Ovary (tissue), 9 donors: ENCODE results near the gene SRP68. TPM values are rescaled to one million over a fixed set of nuclear protein-coding genes. Genes with fewer than 3 reads are reported as not detected.

Experiments
- DNase-seq, 5 donors: peaks; one replicate each; pipeline ENCODE4 v3.0.0-alpha.2; 2019 to 2020
- H3K27ac ChIP-seq, 2 donors: fragments of 200-600 bp; one replicate each; pipeline versions ENCODE4 v1.5.1 to v1.8.0; 2019 to 2022
- H3K27me3 ChIP-seq: fragments of 200-600 bp; one replicate; pipeline ENCODE4 v1.8.0; 2022
- H3K36me3 ChIP-seq: fragments of 200-600 bp; sonication (generic); one replicate; pipeline ENCODE4 v1.5.1; 2019
- H3K4me1 ChIP-seq: one replicate; pipeline ENCODE4 v1.8.1; 2013; ENCODE audit warnings: mild to moderate bottlenecking, moderate library complexity; ENCODE audit not compliant: insufficient read depth
- H3K4me3 ChIP-seq: fragments of 200-600 bp; sonication (generic); one replicate; pipeline ENCODE4 v1.5.1; 2017
- H3K9me3 ChIP-seq, 2 donors: fragments of 200-600 bp in 1 of 2; sonication (generic) in 1 of 2; one replicate each; pipeline versions ENCODE4 v1.5.1 to v1.8.1; 2013 to 2019; ENCODE audit warnings: mild to moderate bottlenecking in 1 of 2, moderate library complexity in 1 of 2
- CTCF ChIP-seq, 3 donors: fragments of 450-650 bp in 2 of 3; fragments of 200-600 bp in 1 of 3; IDR thresholded peaks; one replicate each; pipeline versions ENCODE4 v1.5.1 to v1.8.0; 2016 to 2022; ENCODE audit warnings: antibody characterized with exemption in 3 of 3, mild to moderate bottlenecking in 1 of 3
- EP300 ChIP-seq: sonication (generic); formaldehyde crosslinking; IDR thresholded peaks from one replicate; pipeline ENCODE4 v1.6.1; 2017; ENCODE audit warnings: antibody characterized with exemption
- POLR2A ChIP-seq: fragments of 450-650 bp; IDR thresholded peaks from one replicate; pipeline ENCODE4 v1.6.1; 2017; ENCODE audit warnings: antibody characterized with exemption, mild to moderate bottlenecking, moderate library complexity
- WGBS, 3 donors: extraction: QIAGEN DNeasy Blood & Tissue Kit in 1 of 3; methylation state at CpG; one replicate each; pipeline versions ENCODE4 v1.1.5 to v1.1.7; 2013 to 2017; 5-methylcytosine and 5-hydroxymethylcytosine counted together
- intact Hi-C, 4 donors: fragments of 100-400 bp; cut with DNase I; formaldehyde crosslinking; loops; one replicate each; pipeline versions ENCODE4 v1.11.0 to v1.15.1; 2022 to 2023
- polyA plus RNA-seq, 2 donors: library from polyadenylated mRNA; stranded (reverse); fragments of 200-250 nt in 1 of 2; fragments of 350-450 nt in 1 of 2; fragmentation: Illumina TruSeq in 1 of 2; extraction: RNeasy Lipid Tissue Mini Kit (QIAGEN cat#74804) in 1 of 2; gene quantifications; one replicate each; pipeline ENCODE4 v1.2.3, GENCODE V29; 2013 to 2014
- total RNA-seq, 7 donors: library from RNA; depleted of rRNA in 2 of 7; stranded (reverse); fragments of >200 nt in 2 of 7; fragmentation: NEBNext Ultra II Directional in 3 of 7; extraction: Animal tissue kit (Norgen Biotek cat#: 25700) in 3 of 7; gene quantifications; one replicate each; pipeline versions ENCODE4 v1.1.0 to v1.2.4, GENCODE V29; 2016 to 2023
- donor health status: DM: no; HTN: no; CAD: no; lungs with moderate emphysema.
- donor health status: DM: no; HTN: no; CAD: no.
- donor health status: Bipolar disorder and iron deficiency.
- donor health status: DM: yes; HTN: yes; CAD: no.
- donor health status: DM: no; HTN: no; CAD: no.
- donor health status: DM: yes; HTN: yes; CAD: no.

Gene SRP68
- total and polyA plus RNA-seq, 9 donors = 33.0 to 101 (median 70.9) TPM

- 28 to 36% (median 33%) methylated on average over 13 of the region's 13 CpGs for WGBS, 3 donors
- intact Hi-C loops = no loop called here
- H3K36me3 ChIP-seq = no peaks in the 10 kb centered on the region
- TF ChIP-seq CTCF (IDR thresholded peaks at IDR 0.05) = no peak
- TF ChIP-seq EP300 = no peak
- TF ChIP-seq POLR2A = no peak
- H3K4me3 ChIP-seq = no peak overlapping the region
- no peaks in the 10 kb centered on the region for H3K27me3 ChIP-seq
- no peak for DNase-seq
- H3K9me3 ChIP-seq = no peaks in the 10 kb centered on the region
- H3K27ac ChIP-seq = peak overlapping the region in 1 of 2 donors; percentile 27
- H3K4me1 ChIP-seq = peaks cover 12% of the 10 kb centered on the region
These were observed 37.6 kb downstream of the SRP68 start for GRCh38 chr17:76034428-76035350.

GRCh38 chr17:76033139-76033538 is 39.2 kb downstream of the SRP68 start:
- Histone ChIP-seq H3K4me1 (peaks cover 12% of the 10 kb centered on the region), H3K9me3 (no peaks in the 10 kb centered on the region), H3K27ac (no peak overlapping the region), H3K4me3 (no peak overlapping the region), H3K36me3 (no peaks in the 10 kb centered on the region), H3K27me3 (no peaks in the 10 kb centered on the region)
- no peak for DNase-seq
- 93 to 96% (median 96%) methylated on average over 6 of the region's 6 CpGs for WGBS, 3 donors
- intact Hi-C loops = no loop called here
- no peak for TF ChIP-seq POLR2A
- TF ChIP-seq EP300 = no peak
- no peak for TF ChIP-seq CTCF (IDR thresholded peaks at IDR 0.05)

GRCh38 chr17:76032780-76033108 is 39.6 kb downstream of the SRP68 start:
- peaks cover 12% of the 10 kb centered on the region for H3K4me1 ChIP-seq
- no peak overlapping the region for H3K27ac ChIP-seq
- intact Hi-C loops = no loop called here
- WGBS, 3 donors = 90 to 94% (median 92%) methylated on average over 5 of the region's 5 CpGs
- H3K9me3 ChIP-seq = no peaks in the 10 kb centered on the region
- TF ChIP-seq POLR2A = no peak
- no peak for TF ChIP-seq CTCF (IDR thresholded peaks at IDR 0.05)
- TF ChIP-seq EP300 = no peak
- H3K36me3 ChIP-seq = no peaks in the 10 kb centered on the region
- no peak overlapping the region for H3K4me3 ChIP-seq
- DNase-seq = no peak
- no peaks in the 10 kb centered on the region for H3K27me3 ChIP-seq

- H3K27me3 ChIP-seq = no peaks in the 10 kb centered on the region
- TF ChIP-seq CTCF (IDR thresholded peaks at IDR 0.05) (no peak), EP300 (no peak), POLR2A (no peak)
- intact Hi-C loops = no loop called here
- WGBS, 3 donors = 90 to 91% (median 91%) methylated on average over 20 of the region's 20 CpGs
- H3K36me3 ChIP-seq = no peaks in the 10 kb centered on the region
- no peaks in the 10 kb centered on the region for H3K9me3 ChIP-seq
- no peak for DNase-seq
- H3K4me3 ChIP-seq = no peak overlapping the region
- H3K4me1 ChIP-seq = peaks cover 12% of the 10 kb centered on the region
- no peak overlapping the region for H3K27ac ChIP-seq
These were observed 40.1 kb downstream of the SRP68 start for GRCh38 chr17:76032073-76032779.
